GM18519 (cell line): ENCODE results near the gene WNT16.
"Not testable (repeated sequence)": the region's sequence is repeated elsewhere in the genome, so short reads cannot be mapped to it uniquely, and the experiment has no call there.

Experiments used
- ATAC-seq: cut with Tn5 transposase; IDR thresholded peaks from one replicate; pipeline ENCODE4 v1.9.1; 2021; ENCODE audit warnings: mild to moderate bottlenecking, moderate library complexity; ENCODE audit not compliant: unreplicated experiment, low FRiP score

Gene WNT16

DNA sequence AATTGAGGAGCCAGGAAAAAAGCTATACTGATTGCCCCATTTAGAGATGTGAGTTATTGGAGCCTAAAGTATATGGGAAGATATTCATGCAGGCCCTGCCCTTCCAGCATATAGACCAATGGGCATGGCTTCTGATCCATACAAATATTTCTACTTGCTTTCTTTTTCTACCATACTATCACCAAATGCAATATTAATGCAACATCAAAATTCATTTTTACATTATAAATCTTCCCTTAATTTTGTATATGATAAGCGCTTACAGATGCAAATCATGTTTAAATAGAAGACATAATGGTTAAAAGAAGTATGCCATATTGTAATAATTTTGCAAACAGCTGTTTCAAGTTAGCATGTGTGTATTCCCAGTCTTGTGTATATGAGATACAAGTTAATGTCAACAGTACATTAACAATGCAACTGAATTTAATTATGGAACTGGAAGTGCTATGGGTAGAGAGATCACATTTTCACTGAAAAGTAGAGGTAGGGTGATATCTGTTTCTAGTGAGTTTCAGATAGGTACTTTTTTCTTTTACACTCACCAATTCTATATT is 24.6 kb upstream of the WNT16 start:
- no peak for ATAC-seq

DNA sequence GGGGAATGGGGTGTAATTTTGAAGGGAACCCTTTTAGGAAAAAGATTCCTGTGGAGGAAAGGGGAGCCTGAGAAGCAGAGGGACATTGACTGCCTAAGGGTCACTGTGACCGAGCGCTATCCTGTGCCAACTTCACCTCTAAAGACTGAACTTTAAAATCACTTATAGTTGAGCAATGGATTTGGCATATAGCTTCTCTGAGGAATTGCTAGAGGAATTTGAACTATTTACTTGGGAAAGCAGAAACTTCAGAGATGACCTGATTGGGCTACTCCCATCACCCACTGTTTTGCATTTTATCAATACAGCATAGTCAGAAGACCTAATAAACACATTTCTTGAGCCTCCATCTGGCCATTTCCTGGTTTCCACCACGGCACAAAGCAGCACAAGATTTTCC is 23.7 kb upstream of the WNT16 start:
- ATAC-seq: no peak

DNA sequence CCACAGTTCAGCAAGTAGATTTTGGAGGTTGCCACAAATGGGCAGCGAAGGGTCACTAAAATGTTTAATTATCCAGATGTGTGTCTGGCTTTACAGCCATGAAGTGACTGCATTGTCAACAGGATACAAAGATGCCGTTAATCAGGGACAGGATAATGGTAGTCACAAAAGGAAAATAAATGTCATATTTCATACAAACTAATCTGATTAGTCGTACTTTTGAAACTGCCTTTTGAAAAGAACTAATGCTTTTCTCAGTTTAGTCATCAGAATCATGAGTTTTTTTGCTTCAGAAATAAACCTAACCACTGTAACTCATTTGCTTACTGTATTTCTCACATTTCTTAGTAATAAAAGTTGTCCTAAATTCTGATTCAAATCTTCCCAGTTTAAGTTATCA is 22.2 kb upstream of the WNT16 start:
- ATAC-seq: no peak

DNA sequence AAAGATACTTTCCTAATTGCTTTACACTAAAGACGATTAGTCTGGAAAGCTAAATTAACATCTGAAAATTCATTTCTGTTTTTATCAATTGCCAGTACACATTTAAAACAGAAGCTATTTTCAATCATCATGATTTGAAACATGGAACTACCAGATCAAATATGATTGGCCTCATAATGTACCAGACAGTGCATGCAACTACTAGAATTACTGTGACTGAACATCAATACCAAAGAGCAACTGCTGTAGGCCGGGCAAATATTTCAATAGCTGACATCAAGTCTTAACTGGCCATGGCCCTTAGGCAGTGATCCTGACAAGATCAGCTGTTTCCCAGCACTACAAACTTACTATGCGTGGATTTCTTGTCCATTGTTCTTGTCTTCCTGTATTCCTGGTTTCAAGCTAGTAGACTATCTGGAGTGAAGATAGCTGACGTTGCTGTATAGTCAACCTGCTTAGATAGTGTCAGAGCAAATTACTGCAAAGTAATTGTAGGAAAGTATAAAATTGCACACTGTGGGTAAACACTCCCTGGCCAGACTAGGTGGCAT is 21.7 kb upstream of the WNT16 start:
- ATAC-seq: no peak

DNA sequence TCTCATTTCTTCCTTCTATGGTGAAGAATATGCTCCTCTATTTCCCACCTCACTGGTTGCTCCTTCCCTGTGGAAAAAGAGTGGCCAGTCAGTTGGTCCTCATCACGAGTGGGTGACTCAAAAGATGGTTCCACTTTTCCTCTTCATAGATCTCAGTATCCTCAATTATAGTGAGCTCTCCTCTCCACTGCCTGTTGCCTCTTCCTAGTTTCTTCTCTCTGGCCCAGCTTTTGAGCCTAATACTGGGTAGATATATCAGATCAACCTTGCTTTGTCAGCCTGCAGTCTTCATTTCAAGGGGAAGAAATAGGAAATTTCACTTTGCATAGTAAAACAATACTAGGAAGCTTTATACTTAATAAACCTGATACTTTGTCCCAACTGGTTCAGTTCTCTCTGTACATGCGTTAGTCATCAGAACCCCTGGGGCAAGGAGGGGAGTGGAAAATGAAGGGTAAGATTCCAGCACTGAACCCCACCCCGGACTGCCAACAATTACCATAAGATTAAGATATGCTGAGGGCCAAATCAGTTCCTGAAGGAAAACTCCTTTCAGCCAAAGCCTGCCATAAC is 15.5 kb upstream of the WNT16 start:
- no peak for ATAC-seq

DNA sequence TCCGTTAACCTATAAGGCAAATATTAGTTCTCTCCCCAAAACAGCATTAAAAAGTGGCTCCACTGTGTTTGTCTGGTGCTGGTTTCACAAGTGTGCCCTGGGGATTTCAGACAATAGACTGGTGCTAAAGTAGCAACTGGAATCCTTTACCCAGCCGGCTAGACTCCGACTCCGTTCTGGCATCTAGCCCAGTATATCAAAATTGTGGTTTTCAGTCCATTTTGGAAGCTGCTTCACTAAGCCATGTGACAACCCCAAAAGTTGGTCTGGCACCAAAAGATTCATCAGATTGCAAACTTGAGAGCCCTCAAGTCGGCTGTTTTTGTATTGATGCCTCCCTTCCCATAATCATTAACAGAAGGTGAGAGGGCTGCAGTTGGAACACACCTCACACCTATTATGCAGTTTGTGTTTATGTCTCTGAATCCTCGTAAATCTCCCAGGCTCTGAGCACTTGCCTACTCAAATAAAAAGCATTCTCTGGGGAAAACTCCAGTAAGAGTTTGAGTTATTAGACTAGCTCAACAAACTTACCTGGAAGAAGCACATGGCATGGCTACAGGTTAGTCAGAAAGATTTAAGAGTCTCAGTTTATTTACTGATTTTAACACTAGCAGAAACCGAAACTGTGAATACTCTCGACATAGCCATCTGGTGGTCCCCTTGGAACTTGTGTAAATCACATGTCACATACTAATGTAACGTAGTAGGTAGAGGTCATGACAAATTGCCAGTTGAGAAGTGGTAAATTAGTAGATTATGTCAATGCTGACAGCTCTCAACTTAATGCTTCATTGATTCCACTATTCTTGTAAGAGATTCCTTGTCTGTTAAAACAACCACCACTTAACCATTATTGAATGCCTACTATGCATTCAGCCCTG is 14.8 kb upstream of the WNT16 start:
- peak; percentile 83 for ATAC-seq

DNA sequence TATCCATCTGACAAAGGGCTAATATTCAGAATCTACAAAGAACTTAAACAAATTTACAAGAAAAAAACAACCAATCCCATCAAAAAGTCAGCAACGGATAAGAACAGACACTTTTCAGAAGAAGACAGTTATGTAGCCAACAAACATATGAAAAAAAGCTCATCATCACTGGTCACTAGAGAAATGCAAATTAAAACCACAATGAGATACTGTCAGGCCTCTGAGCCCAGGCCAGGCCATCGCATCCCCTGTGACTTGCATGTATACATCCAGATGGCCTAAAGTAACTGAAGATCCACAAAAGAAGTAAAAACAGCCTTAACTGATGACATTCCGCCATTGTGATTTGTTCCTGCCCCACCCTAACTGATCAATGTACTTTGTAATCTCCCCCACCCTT is 13.6 kb upstream of the WNT16 start:
- not testable (repeated sequence) for ATAC-seq

DNA sequence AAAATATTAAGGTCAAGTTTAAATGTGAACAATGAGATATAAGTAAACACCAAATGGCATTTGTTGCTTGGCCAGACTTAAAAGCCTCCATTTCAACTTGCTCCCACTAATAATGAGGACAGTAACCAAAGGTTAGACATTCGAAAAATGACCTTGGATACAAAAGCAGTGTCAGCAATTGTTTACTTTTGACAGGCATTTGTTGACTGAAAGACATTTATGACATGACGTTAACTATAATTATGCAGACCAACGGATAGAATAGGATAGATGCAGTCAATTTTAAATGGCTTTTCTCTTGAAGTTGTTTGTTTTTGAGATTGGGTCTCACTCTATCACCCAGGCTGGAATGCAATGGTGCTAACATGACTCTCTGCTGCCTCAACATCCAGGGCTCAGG is 6.3 kb upstream of the WNT16 start:
- no peak for ATAC-seq

DNA sequence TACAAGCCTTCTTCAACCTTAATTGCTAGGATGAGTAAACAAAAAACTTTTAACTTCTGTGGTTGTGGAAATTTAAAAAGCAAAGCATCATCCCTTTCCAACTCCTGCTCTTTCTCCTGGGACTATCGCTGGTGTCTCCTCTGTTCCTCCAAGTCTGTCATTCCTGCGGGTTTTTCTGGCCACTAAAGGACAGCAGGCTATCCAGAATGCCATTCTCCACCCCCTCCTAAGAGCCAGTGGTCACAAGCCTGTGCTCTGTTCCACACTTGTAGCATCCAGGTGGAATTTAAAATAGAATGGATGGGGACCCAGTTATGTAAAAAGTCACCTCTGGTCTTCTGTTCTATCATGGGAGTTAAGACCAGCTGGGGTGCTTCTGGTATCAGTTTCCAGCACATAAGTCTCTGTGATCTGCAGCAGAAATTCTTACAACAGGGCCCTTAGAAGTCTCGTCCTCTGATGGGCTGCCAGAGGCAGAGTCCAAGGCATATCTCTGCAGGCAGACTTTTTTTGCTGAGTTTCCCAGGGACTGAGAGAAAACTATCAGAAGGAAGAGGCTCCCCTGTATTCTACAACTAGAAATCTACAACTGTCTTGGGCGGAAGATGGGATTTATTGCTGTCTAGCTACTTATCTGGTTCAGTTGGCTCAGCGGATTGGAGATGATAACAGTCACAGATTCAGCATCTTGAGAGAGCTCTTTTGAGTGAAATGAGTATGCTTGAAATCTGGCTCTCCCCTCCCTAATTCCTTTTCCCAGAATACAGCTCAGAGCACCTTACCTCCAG is 5.1 kb upstream of the WNT16 start:
- ATAC-seq: no peak

DNA sequence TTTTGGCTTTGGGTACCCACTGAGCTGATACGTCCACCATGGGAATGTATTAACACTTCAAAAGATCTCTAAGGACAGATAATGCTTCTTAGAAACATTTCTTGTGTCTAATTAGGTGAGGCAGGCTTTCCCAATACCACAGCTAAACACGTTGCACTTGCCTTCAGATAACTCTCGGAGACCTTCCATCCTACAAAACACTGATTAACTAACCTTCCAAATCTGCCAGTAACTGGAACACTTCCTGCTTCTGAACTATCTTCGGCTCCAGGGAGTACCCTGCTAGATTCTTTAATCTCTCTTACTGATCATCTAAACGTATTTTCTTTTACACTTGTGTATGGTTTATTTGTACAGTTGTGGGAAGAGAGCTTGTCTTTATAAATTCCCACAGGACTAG is 1.1 kb upstream of the WNT16 start:
- no peak for ATAC-seq

DNA sequence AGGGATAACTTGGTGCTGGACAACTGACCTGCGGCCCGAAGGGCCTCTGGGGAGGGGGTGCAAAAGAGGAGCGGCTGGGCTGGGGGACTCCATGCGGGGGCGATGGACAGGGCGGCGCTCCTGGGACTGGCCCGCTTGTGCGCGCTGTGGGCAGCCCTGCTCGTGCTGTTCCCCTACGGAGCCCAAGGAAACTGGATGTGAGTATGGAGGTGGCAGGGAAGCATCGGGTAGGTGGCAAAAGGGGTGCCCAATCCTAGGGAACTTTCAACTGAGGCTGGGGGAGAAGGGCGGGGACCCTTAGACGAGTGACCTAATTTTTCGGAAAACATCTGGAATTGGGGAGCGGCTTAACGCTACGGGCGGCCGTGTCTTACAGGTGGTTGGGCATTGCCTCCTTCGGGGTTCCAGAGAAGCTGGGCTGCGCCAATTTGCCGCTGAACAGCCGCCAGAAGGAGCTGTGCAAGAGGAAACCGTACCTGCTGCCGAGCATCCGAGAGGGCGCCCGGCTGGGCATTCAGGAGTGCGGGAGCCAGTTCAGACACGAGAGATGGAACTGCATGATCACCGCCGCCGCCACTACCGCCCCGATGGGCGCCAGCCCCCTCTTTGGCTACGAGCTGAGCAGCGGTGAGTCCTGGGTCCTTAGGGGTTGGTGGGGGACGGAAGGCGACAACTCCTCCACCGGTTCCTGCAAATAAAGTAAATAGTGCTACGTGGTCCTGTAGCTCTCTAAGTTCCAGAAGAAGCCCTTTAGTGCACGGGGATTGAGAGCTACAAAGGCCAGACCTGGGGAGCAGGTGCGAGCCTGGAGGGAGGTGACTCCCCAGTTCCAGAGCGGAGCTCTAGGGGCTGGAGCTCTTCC is 622 bp downstream of the WNT16 start:
- ATAC-seq: peak; percentile 51

DNA sequence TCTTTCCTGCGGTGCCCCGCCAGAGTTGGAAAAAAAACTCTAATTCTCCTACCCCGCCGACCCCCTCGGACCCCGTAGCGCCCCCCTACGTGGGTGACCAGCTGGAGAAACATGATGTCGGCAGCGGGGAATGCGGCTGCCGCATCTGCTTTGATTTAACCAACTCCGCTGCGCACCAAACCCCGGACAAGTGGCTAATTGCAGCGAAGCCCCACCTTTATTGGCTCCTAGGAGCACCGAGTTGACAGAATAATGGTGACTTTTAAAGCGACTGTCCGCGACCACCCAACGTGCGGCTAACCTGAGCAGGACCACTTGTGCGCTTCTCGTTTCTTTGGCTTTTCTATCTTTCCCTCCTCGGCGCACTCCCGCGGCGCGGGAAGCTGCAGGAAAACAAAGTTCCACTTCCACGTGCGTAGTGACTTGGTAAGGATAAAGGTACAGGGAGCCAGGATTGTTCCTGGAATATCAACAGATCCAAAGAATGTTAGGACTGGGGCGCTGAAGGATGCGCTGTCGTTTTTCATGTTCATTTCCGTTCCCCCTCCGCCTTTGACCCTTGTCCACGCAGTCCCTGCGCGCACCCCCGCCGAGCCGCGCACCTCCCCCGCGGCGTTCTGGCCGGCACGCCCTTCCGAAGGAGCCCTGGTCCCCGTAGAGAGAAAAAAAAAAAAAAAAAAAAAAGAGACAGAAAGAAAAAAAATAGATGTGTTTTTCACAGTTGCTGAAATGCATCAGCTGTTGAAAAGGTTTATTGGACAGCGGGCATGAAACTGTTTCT is 1.4 kb downstream of the WNT16 start:
- peak; percentile 37 for ATAC-seq

DNA sequence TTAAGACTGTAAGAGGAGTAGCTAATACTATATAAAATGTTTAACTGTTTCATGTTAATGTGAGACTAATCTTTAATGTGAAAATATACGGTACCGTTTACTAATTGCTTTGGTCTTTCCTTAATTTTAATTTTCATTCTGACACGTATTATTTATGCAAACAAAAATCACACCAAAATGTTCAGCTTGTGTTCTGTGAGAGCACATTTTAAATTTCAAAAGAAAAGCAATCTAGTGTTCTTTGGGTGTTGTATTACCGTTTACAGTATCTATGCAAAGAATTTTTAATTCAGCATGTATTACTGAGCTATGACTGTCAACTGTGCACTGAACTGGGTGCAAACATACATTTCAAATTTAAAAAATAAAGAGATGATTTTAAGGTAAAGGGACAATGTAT is 2.2 kb downstream of the WNT16 start:
- ATAC-seq: no peak

DNA sequence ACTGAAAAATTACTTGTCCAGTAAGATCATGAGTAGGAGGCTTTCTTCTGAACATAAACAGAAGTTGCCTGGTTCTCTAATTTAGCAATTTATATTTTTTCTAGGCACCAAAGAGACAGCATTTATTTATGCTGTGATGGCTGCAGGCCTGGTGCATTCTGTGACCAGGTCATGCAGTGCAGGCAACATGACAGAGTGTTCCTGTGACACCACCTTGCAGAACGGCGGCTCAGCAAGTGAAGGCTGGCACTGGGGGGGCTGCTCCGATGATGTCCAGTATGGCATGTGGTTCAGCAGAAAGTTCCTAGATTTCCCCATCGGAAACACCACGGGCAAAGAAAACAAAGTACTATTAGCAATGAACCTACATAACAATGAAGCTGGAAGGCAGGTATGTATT is 2.8 kb downstream of the WNT16 start:
- no peak for ATAC-seq

DNA sequence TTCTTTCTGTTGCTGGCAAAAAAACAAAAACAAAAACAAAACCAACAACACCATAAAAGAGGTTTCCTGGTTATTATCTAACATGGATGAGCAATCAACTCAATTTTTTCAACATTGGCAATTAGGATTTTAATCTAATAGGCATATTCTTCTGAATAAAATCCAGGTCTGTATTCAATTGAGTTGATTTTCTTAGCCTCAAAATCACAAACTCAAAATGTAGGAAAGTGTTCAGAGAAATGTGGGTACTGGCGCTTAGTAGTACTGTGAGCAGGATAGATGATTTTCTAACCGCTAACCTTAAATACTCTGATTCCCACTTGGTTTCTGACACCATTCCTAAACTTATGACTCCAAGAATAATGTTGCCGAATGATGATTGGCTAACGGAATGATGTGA is 5.6 kb downstream of the WNT16 start:
- no peak for ATAC-seq

DNA sequence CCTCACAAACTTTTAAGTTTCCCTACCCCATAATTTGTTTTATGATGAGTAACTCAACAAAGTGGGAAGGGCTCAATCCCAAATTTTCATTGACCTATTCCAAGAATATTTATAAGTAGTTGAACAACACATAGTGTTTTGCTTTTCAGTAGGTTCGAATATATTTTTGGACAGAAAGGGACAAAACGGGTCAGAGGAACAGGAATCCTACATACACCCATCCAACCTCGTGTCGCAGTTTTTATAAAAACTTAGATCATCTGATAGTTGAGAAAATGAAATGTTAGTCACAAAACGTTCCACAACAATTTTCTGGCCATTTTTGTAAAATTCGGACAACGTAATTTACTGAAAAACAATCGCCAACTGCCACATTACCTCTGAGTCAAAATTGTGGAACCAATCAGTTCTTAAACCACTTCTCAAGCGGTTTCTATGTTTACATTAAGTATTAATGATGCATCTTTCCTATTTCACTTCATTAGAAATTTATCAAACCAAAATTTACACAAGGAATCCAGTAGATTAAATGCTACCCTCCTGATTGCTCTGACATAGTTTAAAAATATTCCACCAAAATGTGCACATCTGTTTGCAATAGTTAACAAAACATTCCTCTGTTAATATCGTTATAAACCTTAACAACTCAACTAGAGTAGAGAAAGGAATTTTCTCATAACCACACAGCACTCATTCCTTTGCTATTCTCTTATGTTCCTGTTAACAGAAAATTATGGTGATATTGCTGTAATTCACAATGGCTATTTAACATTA is 6.3 kb downstream of the WNT16 start:
- ATAC-seq: no peak

DNA sequence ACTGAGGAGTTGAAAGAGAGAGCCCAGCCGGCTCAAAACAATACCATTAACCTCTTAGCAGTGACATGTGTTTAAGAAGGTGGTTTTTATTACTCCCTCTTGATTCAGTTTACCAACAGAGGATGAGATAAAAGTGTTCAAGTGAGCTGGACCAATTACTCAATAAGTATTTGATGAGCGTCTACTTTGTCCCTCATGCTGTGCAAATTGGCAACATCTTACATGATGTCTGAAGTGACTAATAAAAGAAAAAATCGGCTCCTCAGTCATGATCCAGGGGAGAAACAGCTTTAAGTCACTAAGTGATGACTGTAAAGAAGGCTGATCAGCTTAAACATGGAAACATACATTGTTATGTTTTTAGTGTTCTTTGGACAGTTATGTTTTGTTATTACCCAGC is 7.8 kb downstream of the WNT16 start:
- no peak for ATAC-seq

DNA sequence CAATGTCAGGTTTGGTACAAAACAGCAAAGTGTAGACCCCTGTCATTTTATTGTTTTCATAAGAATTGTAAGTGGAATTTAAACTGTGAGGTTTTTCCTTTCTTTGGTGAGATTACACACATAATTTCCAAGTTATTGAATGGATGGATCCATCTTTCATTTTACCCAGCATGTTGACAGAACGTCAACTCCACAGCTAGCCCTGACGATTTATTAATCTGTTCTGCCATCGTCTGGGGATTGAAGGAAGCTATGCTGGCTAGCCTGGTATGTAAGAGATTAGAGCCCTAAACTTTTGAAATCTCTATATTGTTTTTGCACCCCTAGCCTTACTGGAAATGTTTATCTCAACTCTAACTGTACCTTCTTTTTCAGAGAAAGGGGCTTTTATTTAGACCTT is 8.6 kb downstream of the WNT16 start:
- no peak for ATAC-seq
